RWPE2 (cell line): ENCODE results near the gene SYT7.

Source experiments
- ATAC-seq: fragments of 200-7000 bp; cut with Tn5 transposase; 3 replicates; pipeline ENCODE4 v1.9.1; 2021; ENCODE audit warnings: low read depth
- DNase-seq: peaks from one replicate; pipeline ENCODE4 v3.0.0-alpha.2; 2020; ENCODE audit warnings: low spot score
- H3K27ac ChIP-seq: fragments of 450-650 bp; 2 replicates; pipeline ENCODE4 v1.5.1; 2017; ENCODE audit warnings: mild to moderate bottlenecking; ENCODE audit not compliant: poor library complexity, severe bottlenecking
- H3K27me3 ChIP-seq: fragments of 250-450 bp; sonication (Bioruptor Pico); 2 replicates; pipeline ENCODE4 v1.5.1; 2021; ENCODE audit warnings: mild to moderate bottlenecking, moderate library complexity; ENCODE audit not compliant: insufficient read depth, poor library complexity, severe bottlenecking
- H3K36me3 ChIP-seq: fragments of 250-450 bp; sonication (Bioruptor Pico); 2 replicates; pipeline ENCODE4 v1.5.1; 2020; ENCODE audit warnings: low read depth, mild to moderate bottlenecking, moderate library complexity
- H3K4me1 ChIP-seq: fragments of 250-450 bp; sonication (Bioruptor Pico); 2 replicates; pipeline ENCODE4 v1.5.1; 2021; ENCODE audit warnings: mild to moderate bottlenecking, moderate library complexity; ENCODE audit not compliant: insufficient read depth, poor library complexity, severe bottlenecking
- H3K4me3 ChIP-seq: fragments of 250-450 bp; sonication (Bioruptor Pico); 2 replicates; pipeline ENCODE4 v1.5.1; 2021; ENCODE audit warnings: mild to moderate bottlenecking, moderate library complexity; ENCODE audit not compliant: severe bottlenecking
- H3K9me3 ChIP-seq: fragments of 250-450 bp; sonication (Bioruptor Pico); 2 replicates; pipeline ENCODE4 v1.5.1; 2021; ENCODE audit warnings: mild to moderate bottlenecking, moderate library complexity; ENCODE audit not compliant: severe bottlenecking
- CTCF ChIP-seq: fragments of 450-650 bp; IDR thresholded peaks from one replicate; pipeline ENCODE4 v1.5.1; 2017; ENCODE audit warnings: mild to moderate bottlenecking, moderate library complexity; ENCODE audit not compliant: poor library complexity, severe bottlenecking

Gene SYT7

GRCh38 chr11:61540528-61540927, 40.3 kb downstream of the SYT7 start:
- peaks cover 3% of the 10 kb centered on the region for H3K4me1 ChIP-seq
- H3K36me3 ChIP-seq: no peaks in the 10 kb centered on the region
- ATAC-seq (no peak), DNase-seq (no peak)
- H3K4me3 ChIP-seq: no peak overlapping the region
- TF ChIP-seq CTCF: no peak
- H3K27me3 ChIP-seq: no peaks in the 10 kb centered on the region
- H3K9me3 ChIP-seq: no peaks in the 10 kb centered on the region
- H3K27ac ChIP-seq: no peak overlapping the region

GRCh38 chr11:61539831-61540357, 41.0 kb downstream of the SYT7 start:
- Histone ChIP-seq H3K27me3 (no peaks in the 10 kb centered on the region), H3K27ac (no peak overlapping the region), H3K4me1 (peaks cover 3% of the 10 kb centered on the region), H3K36me3 (no peaks in the 10 kb centered on the region), H3K4me3 (no peak overlapping the region), H3K9me3 (no peaks in the 10 kb centered on the region)
- ATAC-seq: no peak
- no peak for DNase-seq
- TF ChIP-seq CTCF: no peak

GRCh38 chr11:61539006-61539405, 41.9 kb downstream of the SYT7 start:
- ATAC-seq: no peak
- DNase-seq: no peak
- no peak for TF ChIP-seq CTCF
- peaks cover 3% of the 10 kb centered on the region for H3K4me1 ChIP-seq
- H3K36me3 ChIP-seq: no peaks in the 10 kb centered on the region
- no peaks in the 10 kb centered on the region for H3K9me3 ChIP-seq
- no peak overlapping the region for H3K27ac ChIP-seq
- no peaks in the 10 kb centered on the region for H3K27me3 ChIP-seq
- no peak overlapping the region for H3K4me3 ChIP-seq

GRCh38 chr11:61538636-61538961, 42.3 kb downstream of the SYT7 start:
- DNase-seq (no peak), ATAC-seq (no peak)
- H3K27ac ChIP-seq: no peak overlapping the region
- TF ChIP-seq CTCF: no peak
- H3K36me3 ChIP-seq: no peaks in the 10 kb centered on the region
- H3K27me3 ChIP-seq: no peaks in the 10 kb centered on the region
- no peaks in the 10 kb centered on the region for H3K4me1 ChIP-seq
- H3K9me3 ChIP-seq: no peaks in the 10 kb centered on the region
- no peak overlapping the region for H3K4me3 ChIP-seq

- Histone ChIP-seq H3K4me3 (no peak overlapping the region), H3K36me3 (no peaks in the 10 kb centered on the region), H3K27me3 (no peaks in the 10 kb centered on the region), H3K27ac (no peak overlapping the region), H3K4me1 (no peaks in the 10 kb centered on the region), H3K9me3 (no peaks in the 10 kb centered on the region)
- TF ChIP-seq CTCF: no peak
- ATAC-seq (no peak), DNase-seq (no peak)
Measured at GRCh38 chr11:61537326-61537725, 43.5 kb downstream of the SYT7 start.
